ENCODE data around the gene NCKAP5. TPM values are rescaled to one million over a fixed set of nuclear protein-coding genes. Genes with fewer than 3 reads are reported as not detected.

Gene NCKAP5
- polyA plus RNA-seq, 2 of the 4 experiments (the other 2 are of a cell fraction) = 3.0 to 4.1 TPM

GRCh38 chr2:132638313-132639040 lies 929.8 kb downstream of the NCKAP5 start:
- CTCF ChIA-PET = interaction anchor here (0.8 kb wide), 1 partner anchor 9 kb away, joined by 3 read pairs; no protein-coding TSS in a partner anchor

GRCh38 chr2:132636346-132636745 lies 931.9 kb downstream of the NCKAP5 start:
- POLR2A ChIA-PET = no interaction called here
- ATAC-seq = no peak
- FAIRE-seq = no peak
- TF ChIP-seq ESRRA (IDR thresholded peaks at IDR 0.05; ENCODE audit: borderline replicate concordance, low read length) (no peak), BCL3 (IDR thresholded peaks at IDR 0.05) (no peak), EHF (CRISPR knock-in tag; IDR thresholded peaks at IDR 0.05) (no peak), CTCF (IDR thresholded peaks at IDR 0.05) (no peak), USF2 (IDR thresholded peaks at IDR 0.05) (no peak), RFX5 (IDR thresholded peaks at IDR 0.05) (no peak), REST (IDR thresholded peaks at IDR 0.05) (no peak), MAZ (IDR thresholded peaks at IDR 0.05; ENCODE audit: borderline replicate concordance, low read depth, low read length) (no peak), HOXB13 (CRISPR knock-in tag; IDR thresholded peaks at IDR 0.05; ENCODE audit: low read depth) (no peak), RARB (CRISPR knock-in tag; IDR thresholded peaks at IDR 0.05) (no peak), RNF2 (IDR thresholded peaks at IDR 0.05; ENCODE audit: borderline replicate concordance, low read depth) (no peak)

More at GRCh38 chr2:132638313-132639040, 929.8 kb downstream of the NCKAP5 start:
- Histone ChIP-seq H3K27ac (no peak overlapping the region), H3K4me3 (no peak overlapping the region), H3K4me2 (no peak overlapping the region), H3K4me1 (no peaks in the 10 kb centered on the region), H3K9me3 (no peaks in the 10 kb centered on the region)
- ATAC-seq (no peak), FAIRE-seq (no peak), DNase-seq (ENCODE audit: low read depth in 1 of 2, low spot score in 1 of 2) (no peak)
- TF ChIP-seq REST (IDR thresholded peaks at IDR 0.05) (no peak), USF2 (IDR thresholded peaks at IDR 0.05) (no peak), HES2 (IDR thresholded peaks at IDR 0.05) (no peak), HDAC2 (IDR thresholded peaks at IDR 0.05) (no peak), HOXB13 (CRISPR knock-in tag; IDR thresholded peaks at IDR 0.05; ENCODE audit: low read depth) (no peak), EHF (CRISPR knock-in tag; IDR thresholded peaks at IDR 0.05) (no peak), BHLHE40 (IDR thresholded peaks at IDR 0.05; ENCODE audit: low read depth, low read length) (no peak), HOXB5 (CRISPR knock-in tag; IDR thresholded peaks at IDR 0.05) (no peak), TFCP2L1 (CRISPR knock-in tag; IDR thresholded peaks at IDR 0.05) (no peak)
- WGBS (ENCODE audit: missing lambda C conversion rate) = 87% methylated on average over 5 of the region's 5 CpGs
- POLR2A ChIA-PET = no interaction called here

More at GRCh38 chr2:132636346-132636745, 931.9 kb downstream of the NCKAP5 start:
- WGBS (ENCODE audit: missing lambda C conversion rate) = 20% methylated on average over 1 of the region's 1 CpG
- H3K27ac ChIP-seq = no peak overlapping the region
- H3K4me2 ChIP-seq = no peak overlapping the region
- H3K9me3 ChIP-seq = no peaks in the 10 kb centered on the region
- H3K4me3 ChIP-seq = no peak overlapping the region
- DNase-seq (ENCODE audit: low read depth in 1 of 2, low spot score in 1 of 2) = no peak
- CTCF ChIA-PET = interaction anchor here (1.8 kb wide), 1 partner anchor 10 kb away, joined by 4 read pairs; no protein-coding TSS in a partner anchor
- H3K4me1 ChIP-seq = peaks cover 17% of the 10 kb centered on the region

Data from A549 (cell line).